Epithelial cell of proximal tubule (primary cell): ENCODE measurements around the gene SIRPA. TPM values are rescaled to one million over a fixed set of nuclear protein-coding genes. Genes with fewer than 3 reads are reported as not detected.

Experiments
- DNase-seq: peaks from one replicate; pipeline ENCODE4 v3.0.0-alpha.2; 2011; ENCODE audit warnings: low read depth
- H3K4me3 ChIP-seq: 2 replicates; pipeline ENCODE4 v1.5.1; 2011; ENCODE audit warnings: low read depth, mild to moderate bottlenecking, low read length
- CTCF ChIP-seq: conservative IDR thresholded peaks from 2 replicates; pipeline ENCODE4 v1.5.1; 2012; ENCODE audit warnings: low read depth, mild to moderate bottlenecking, low read length
- total RNA-seq: library from RNA; depleted of rRNA; stranded (reverse); fragments of >200 nt; gene quantifications from 2 replicates; pipeline ENCODE4 v1.2.3, GENCODE V29; 2015

SIRPA gene
- total RNA-seq, 1 donor from 2014 or later, result 50.6 TPM

DNA sequence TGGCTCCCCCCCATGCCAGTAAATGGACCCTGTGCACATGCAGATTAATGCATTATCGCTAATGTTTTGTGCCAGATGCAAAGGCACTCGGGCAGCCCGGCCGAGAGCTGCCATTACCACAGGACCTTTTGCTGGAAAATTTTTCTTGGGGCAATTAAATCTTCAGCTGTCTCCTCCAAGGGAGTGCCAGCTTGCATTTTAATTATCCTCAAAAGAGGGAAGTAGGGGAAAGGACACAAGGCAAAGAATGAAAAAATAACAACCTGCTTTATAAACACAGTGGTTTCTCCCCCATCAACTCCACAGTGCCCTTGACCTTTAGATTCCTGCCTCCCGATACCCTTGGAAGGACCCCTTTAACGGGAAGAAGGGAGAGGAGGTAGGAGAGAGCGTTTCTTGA lies 50.5 kb downstream of the SIRPA start:
- no peak for DNase-seq
- no peak for TF ChIP-seq CTCF
- H3K4me3 ChIP-seq, result no peak overlapping the region

GRCh38 chr20:1946442-1946761 lies 51.2 kb downstream of the SIRPA start:
- no peak overlapping the region for H3K4me3 ChIP-seq
- no peak for TF ChIP-seq CTCF
- no peak for DNase-seq

DNA sequence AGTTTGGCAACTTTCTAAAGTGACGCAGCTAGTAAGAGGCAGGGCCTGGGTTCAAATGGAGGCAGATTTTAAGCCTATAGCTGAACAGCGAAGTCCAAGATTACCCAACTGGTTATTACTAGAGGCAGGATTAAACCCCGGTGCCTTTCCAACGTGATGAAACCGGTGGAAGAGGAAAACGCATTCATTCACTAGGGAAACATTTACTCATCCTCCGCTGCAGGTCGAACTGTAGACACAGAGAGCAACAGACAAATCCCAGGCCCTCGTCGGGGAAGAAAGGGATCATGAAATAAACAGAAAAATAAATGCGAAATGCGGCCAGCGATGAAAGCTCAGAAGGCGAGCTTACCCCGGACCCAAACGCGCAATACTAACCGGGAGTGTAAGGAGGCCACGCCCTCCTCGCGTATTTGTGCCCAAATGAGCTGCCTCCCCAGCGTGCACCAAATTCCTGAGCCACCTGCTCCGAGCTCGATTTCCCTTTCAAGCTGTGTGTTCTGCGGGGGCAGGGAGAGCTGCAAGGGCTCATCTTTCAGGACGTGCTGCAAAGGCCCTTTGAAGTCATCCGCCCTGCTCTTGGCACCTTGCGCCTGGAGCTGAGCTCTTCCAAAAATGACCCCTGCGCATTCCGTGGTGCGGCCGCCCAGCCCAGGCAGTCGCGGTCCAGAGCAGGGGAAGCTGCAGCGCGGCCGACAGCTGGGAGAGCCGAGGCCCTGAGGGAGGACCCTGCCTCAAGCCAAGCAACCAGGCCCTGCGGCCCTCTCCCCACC lies 51.7 kb downstream of the SIRPA start:
- TF ChIP-seq CTCF, result no peak
- DNase-seq, result no peak
- peak overlapping the region; percentile 36 for H3K4me3 ChIP-seq

DNA sequence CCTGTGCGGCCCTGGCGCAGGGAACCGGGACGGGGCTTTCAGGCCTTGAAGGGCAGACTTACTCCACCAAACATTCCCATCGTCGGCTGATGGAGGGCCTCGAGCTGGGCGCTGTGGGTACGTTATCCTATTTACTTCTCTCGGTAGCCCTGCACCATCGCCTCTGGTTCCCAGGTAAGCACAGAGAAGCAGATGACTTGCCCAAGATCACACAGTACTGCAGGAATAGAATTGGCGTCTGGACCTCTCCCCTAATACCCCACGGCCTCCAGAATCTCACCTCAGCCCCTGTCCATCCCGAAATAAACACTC lies 52.3 kb downstream of the SIRPA start:
- no peak for DNase-seq
- H3K4me3 ChIP-seq, result no peak overlapping the region
- no peak for TF ChIP-seq CTCF

GRCh38 chr20:1949347-1950100 lies 54.3 kb downstream of the SIRPA start:
- no peak for DNase-seq
- H3K4me3 ChIP-seq, result no peak overlapping the region
- TF ChIP-seq CTCF, result no peak

- no peak overlapping the region for H3K4me3 ChIP-seq
- DNase-seq, result no peak
- no peak for TF ChIP-seq CTCF
Observed at GRCh38 chr20:1950836-1951235, 55.6 kb downstream of the SIRPA start.
